Adipocyte (in vitro differentiated cells): Measurements from ENCODE around the gene ATL1.
"Not testable (repeated sequence)": the region's sequence is repeated elsewhere in the genome, so short reads cannot be mapped to it uniquely, and the experiment has no call there.

Experiments used
- DNase-seq: peaks from one replicate; pipeline ENCODE4 v3.0.0-alpha.2; 2015; ENCODE audit warnings: low read depth
- H3K27me3 ChIP-seq: replicated peaks from 2 replicates; pipeline ENCODE4 v1.7.0; 2013; ENCODE audit warnings: mild to moderate bottlenecking, low read length, moderate library complexity; ENCODE audit not compliant: control insufficient read depth, insufficient read depth
- H3K36me3 ChIP-seq: 2 replicates; pipeline ENCODE4 v1.7.0; 2013; ENCODE audit warnings: low read length, mild to moderate bottlenecking, moderate library complexity; ENCODE audit not compliant: control insufficient read depth, insufficient read depth, severe bottlenecking
- H3K4me1 ChIP-seq: 2 replicates; pipeline ENCODE4 v1.7.0; 2013; ENCODE audit warnings: mild to moderate bottlenecking, low read length, moderate library complexity; ENCODE audit not compliant: control insufficient read depth, insufficient read depth
- H3K4me3 ChIP-seq: 2 replicates; pipeline ENCODE4 v1.7.0; 2013; ENCODE audit warnings: mild to moderate bottlenecking, low read length, moderate library complexity
- H3K9ac ChIP-seq: 2 replicates; pipeline ENCODE4 v1.7.0; 2013; ENCODE audit warnings: mild to moderate bottlenecking, low read length, moderate library complexity
- H3K9me3 ChIP-seq: 2 replicates; pipeline ENCODE4 v1.7.0; 2013; ENCODE audit warnings: mild to moderate bottlenecking, low read length, moderate library complexity; ENCODE audit not compliant: control insufficient read depth

Gene ATL1

GRCh38 chr14:50539051-50539450, 20.9 kb upstream of the ATL1 start:
- Histone ChIP-seq H3K27me3 (no peaks in the 10 kb centered on the region), H3K9ac (no peak overlapping the region), H3K9me3 (no peaks in the 10 kb centered on the region), H3K4me3 (no peak overlapping the region), H3K36me3 (no peaks in the 10 kb centered on the region), H3K4me1 (no peaks in the 10 kb centered on the region)
- no peak for DNase-seq

DNA sequence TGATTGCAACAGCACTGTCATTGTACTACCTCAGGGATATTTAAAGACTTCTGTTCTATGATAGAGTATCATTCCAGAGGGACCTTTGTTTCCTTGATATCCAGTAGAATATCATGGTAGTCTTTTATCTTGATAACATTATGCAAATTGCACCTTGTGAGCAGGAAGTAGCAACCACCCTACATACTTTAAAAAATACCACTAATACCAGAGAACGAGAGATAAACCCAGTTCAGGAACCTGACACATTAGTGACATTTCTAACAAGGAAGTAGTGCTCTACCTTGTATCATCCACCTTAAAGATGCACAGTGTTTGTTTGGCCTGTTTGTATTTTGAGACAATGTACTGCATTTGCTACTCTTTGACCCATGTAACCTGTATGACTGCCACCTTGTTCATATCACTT, 18.8 kb upstream of the ATL1 start:
- no peak for DNase-seq
- H3K9me3 ChIP-seq, result no peaks in the 10 kb centered on the region
- H3K27me3 ChIP-seq, result no peaks in the 10 kb centered on the region
- H3K4me1 ChIP-seq, result no peaks in the 10 kb centered on the region
- no peak overlapping the region for H3K9ac ChIP-seq
- H3K36me3 ChIP-seq, result no peaks in the 10 kb centered on the region
- no peak overlapping the region for H3K4me3 ChIP-seq

DNA sequence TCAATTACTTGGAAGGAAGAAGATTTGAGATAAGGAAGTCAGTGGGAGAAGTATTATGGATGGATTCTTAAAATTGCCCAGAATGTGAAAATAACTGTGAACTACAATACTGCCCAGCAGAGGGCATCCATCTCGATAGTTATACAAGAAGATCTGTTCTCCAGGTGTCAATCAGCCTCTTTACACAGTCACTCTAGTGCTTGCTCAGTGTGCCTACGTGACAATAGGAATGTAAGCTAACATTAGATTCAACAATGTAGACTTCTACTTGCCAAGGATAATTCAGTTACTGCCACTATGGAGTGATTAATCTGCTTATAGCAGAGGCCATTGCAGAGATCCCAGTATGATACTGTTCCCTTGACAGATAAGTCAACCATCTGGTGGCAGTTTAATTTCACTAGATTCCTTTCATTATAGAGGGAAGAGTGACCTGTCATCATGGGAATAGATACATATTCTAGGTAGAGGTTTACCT, 17.0 kb upstream of the ATL1 start:
- Histone ChIP-seq H3K36me3 (no peaks in the 10 kb centered on the region), H3K4me3 (no peak overlapping the region), H3K27me3 (no peaks in the 10 kb centered on the region), H3K9me3 (no peaks in the 10 kb centered on the region), H3K4me1 (no peaks in the 10 kb centered on the region), H3K9ac (no peak overlapping the region)
- DNase-seq, result peak; percentile 82

DNA sequence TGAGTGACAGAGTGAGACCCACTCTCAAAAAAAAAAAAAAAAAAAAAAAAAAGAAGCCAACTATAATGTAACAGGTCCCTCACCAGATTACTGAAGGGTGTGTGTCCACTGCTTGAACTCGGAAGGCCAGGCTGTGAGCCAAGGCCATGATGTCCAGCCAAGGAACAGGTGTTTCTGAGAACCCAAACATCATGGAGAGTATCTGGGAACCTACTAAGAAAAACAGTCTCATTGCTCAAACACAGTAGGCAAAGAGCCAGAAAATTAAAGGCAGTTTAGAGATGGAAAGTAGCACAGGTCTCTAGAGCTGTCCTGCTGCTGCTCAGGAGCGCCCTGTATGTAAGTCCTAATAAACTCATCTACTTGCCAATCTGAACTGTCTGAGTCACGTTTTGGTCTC, 15.0 kb upstream of the ATL1 start:
- H3K27me3 ChIP-seq, result no peaks in the 10 kb centered on the region
- no peaks in the 10 kb centered on the region for H3K9me3 ChIP-seq
- H3K4me1 ChIP-seq, result no peaks in the 10 kb centered on the region
- no peak for DNase-seq
- no peak overlapping the region for H3K4me3 ChIP-seq
- H3K9ac ChIP-seq, result no peak overlapping the region
- no peaks in the 10 kb centered on the region for H3K36me3 ChIP-seq

- H3K4me3 ChIP-seq, result no peak overlapping the region
- H3K4me1 ChIP-seq, result no peaks in the 10 kb centered on the region
- DNase-seq, result no peak
- H3K9ac ChIP-seq, result no peak overlapping the region
- no peaks in the 10 kb centered on the region for H3K9me3 ChIP-seq
- no peaks in the 10 kb centered on the region for H3K36me3 ChIP-seq
- H3K27me3 ChIP-seq, result no peaks in the 10 kb centered on the region
Measured at GRCh38 chr14:50545618-50546017, 14.3 kb upstream of the ATL1 start.

DNA sequence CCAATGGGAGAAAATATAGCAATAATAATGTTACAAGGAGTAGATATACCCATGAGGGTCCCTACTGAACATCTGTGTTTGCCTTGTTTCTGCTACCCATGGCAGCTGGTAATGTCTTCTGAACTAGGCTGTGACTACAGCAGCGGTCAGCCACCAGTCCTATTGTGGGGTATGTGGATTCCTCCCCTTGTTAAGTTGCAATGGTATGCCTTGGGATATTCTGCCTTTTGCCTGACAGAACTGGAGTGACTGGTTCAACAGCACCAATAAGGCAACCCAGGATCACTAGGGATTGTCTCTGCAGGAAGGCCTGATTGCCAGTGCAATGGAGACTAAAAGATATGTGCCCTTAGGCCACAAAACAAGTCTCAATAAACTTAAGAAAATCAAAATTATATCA, 9.7 kb upstream of the ATL1 start:
- Histone ChIP-seq H3K4me1 (no peaks in the 10 kb centered on the region), H3K4me3 (no peak overlapping the region), H3K9me3 (no peaks in the 10 kb centered on the region), H3K27me3 (no peaks in the 10 kb centered on the region), H3K36me3 (no peaks in the 10 kb centered on the region), H3K9ac (no peak overlapping the region)
- no peak for DNase-seq

- H3K27me3 ChIP-seq, result no peaks in the 10 kb centered on the region
- no peak overlapping the region for H3K9ac ChIP-seq
- no peak overlapping the region for H3K4me3 ChIP-seq
- H3K4me1 ChIP-seq, result no peaks in the 10 kb centered on the region
- no peaks in the 10 kb centered on the region for H3K36me3 ChIP-seq
- no peaks in the 10 kb centered on the region for H3K9me3 ChIP-seq
- DNase-seq, result no peak
Measured at GRCh38 chr14:50551877-50552276, 8.1 kb upstream of the ATL1 start.

GRCh38 chr14:50552796-50553195, 7.1 kb upstream of the ATL1 start:
- DNase-seq, H3K4me3 ChIP-seq, H3K4me1 ChIP-seq, H3K36me3 ChIP-seq, H3K27me3 ChIP-seq, H3K9ac ChIP-seq, H3K9me3 ChIP-seq: not testable (repeated sequence)

DNA sequence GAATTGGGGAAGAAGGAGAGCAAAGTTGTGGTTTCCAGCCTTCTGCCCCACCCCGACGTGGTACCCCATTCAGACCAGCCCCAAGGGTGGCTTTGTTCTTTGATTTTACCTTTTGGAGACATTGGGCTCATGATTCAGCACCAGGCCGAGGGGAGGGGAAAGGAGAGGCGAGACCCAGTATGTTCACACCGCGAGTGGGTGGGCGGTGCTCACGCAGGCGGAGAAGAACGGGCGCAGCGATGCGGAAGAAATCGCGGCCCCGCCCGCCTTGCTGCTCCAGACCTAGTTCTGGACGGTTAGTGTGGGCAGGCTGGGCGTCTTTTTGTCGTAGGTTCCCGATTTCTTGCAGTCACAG, 963 bp downstream of the ATL1 start:
- Histone ChIP-seq H3K9ac (peak overlapping the region; percentile 88), H3K36me3 (no peaks in the 10 kb centered on the region), H3K4me3 (peak overlapping the region; percentile 93), H3K4me1 (peaks cover 5% of the 10 kb centered on the region), H3K27me3 (no peaks in the 10 kb centered on the region), H3K9me3 (no peaks in the 10 kb centered on the region)
- DNase-seq, result peak; percentile 67

GRCh38 chr14:50562841-50563240, 2.9 kb downstream of the ATL1 start:
- H3K9me3 ChIP-seq, result no peaks in the 10 kb centered on the region
- peaks cover 5% of the 10 kb centered on the region for H3K4me1 ChIP-seq
- H3K4me3 ChIP-seq, result no peak overlapping the region
- H3K27me3 ChIP-seq, result no peaks in the 10 kb centered on the region
- H3K36me3 ChIP-seq, result no peaks in the 10 kb centered on the region
- no peak overlapping the region for H3K9ac ChIP-seq
- DNase-seq, result no peak

DNA sequence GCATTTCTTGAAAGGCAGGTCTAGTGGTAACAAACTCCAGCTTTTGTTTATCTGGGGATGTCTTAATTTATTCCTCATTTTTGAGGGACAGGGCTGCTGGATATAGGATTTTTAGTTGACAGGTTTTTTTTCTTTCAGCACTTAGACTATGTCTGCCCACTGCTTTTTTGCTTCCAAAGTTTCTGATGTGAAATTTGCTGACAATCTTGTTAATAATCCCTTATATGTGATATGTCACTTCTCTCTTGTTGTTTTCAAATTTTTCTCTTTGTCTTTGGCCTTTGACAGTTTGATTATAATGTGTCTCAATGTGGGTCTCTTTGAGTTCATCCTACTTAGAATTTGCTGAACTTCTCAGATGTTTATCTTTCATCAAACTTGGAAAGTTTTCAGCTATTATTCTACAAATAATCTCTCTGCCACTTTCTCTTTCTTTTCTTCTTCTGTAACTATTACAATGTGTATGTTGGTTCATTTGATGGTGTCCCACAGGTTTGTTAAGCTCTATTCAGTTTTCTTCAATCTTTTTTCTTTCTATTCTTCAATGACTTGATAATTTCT, 9.8 kb downstream of the ATL1 start:
- Histone ChIP-seq H3K4me3 (no peak overlapping the region), H3K4me1 (no peaks in the 10 kb centered on the region), H3K36me3 (no peaks in the 10 kb centered on the region), H3K9ac (no peak overlapping the region), H3K27me3 (no peaks in the 10 kb centered on the region), H3K9me3 (peaks cover 35% of the 10 kb centered on the region)
- DNase-seq, result no peak

DNA sequence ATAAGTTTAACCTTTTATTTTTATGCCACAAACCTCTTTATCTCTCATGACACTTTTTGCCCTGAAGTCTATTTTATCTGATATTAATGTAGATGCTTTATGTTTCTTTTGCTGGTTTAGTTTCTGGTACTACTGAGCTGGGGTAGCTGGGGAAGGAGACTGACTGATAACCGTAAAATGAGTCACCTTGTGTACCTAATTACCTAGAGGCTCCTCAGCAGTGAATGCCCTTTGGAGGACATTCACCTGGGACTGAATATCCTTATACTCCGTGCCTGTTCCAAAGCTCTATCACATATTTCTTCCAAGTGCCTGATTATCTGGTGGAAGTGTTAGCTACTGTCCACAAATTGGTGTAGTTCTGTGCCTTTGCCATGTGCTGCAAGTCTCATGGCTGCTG, 13.9 kb downstream of the ATL1 start:
- no peaks in the 10 kb centered on the region for H3K27me3 ChIP-seq
- DNase-seq, result no peak

More for the DNA sequence above, 13.9 kb downstream of the ATL1 start:
- Histone ChIP-seq H3K36me3 (no peaks in the 10 kb centered on the region), H3K9me3 (peaks cover 33% of the 10 kb centered on the region), H3K9ac (no peak overlapping the region), H3K4me1 (no peaks in the 10 kb centered on the region), H3K4me3 (no peak overlapping the region)
